Measurements from ENCODE around the gene MCAM. TPM values are rescaled to one million over a fixed set of nuclear protein-coding genes. Genes with fewer than 3 reads are reported as not detected.

MCAM gene
- total and polyA plus RNA-seq, 10 of the 15 experiments (the other 5 are each of a cell fraction or from before 2014, with no cell fraction given): 3.1 to 19.7 (median 9.3) TPM

DNA sequence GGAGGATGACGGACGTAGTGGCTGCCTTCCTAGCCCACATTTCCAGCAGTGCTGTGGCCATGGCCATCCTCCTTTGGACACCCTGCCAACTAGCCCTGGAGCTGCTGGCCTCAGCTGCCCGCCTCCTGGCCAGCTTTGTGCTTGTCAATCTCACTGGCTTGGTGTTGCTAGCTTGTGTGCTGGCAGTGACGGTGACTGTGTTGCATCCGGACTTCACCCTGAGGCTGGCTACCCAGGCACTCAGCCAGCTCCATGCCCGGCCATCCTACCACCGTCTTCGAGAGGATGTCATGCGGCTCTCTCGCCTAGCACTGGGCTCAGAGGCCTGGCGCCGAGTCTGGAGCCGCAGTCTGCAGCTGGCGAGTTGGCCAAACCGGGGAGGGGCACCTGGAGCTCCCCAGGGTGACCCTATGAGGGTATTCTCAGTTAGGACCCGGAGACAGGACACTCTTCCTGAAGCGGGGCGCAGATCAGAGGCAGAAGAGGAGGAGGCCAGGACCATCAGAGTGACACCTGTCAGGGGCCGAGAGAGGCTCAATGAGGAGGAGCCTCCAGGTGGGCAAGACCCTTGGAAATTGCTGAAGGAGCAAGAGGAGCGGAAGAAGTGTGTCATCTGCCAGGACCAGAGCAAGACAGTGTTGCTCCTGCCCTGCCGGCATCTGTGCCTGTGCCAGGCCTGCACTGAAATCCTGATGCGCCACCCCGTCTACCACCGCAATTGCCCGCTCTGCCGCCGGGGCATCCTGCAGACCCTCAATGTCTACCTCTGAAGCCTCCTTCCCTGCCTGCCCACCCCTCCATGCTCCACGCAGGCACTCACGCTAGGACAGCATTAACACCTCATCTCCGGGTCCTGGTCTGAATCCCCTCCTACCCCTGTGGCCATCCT, 19.0 kb upstream of the MCAM start:
- no TSS peak for BruUV-seq (replicated peaks)
- Histone ChIP-seq H3K9me3 (replicated peaks; ENCODE audit: control insufficient read depth, insufficient read depth, low read length) (no peaks in the 10 kb centered on the region), H3K4me1 (ENCODE audit: control insufficient read depth, insufficient read depth, low read length) (peaks cover 12% of the 10 kb centered on the region), H3K79me2 (ENCODE audit: control insufficient read depth, insufficient read depth, low read length) (peaks cover 13% of the 10 kb centered on the region), H4K20me1 (ENCODE audit: control insufficient read depth, insufficient read depth) (no peaks in the 10 kb centered on the region), H3K27me3 (replicated peaks in 1 of 2; ENCODE audit: control insufficient read depth in 2 of 2, insufficient read depth in 2 of 2, low read length in 1 of 2) (peaks cover 0 to 4% of the 10 kb centered on the region in 2 experiments), H3K4me2 (ENCODE audit: control insufficient read depth, insufficient read depth) (peak overlapping the region; percentile 98), H3K9ac (ENCODE audit: control insufficient read depth, insufficient read depth, low read length) (no peak overlapping the region), H2AFZ (ENCODE audit: control insufficient read depth, low read depth, low read length) (no peak overlapping the region), H3K4me3 (peak overlapping the region; percentile 91), H3K27ac (ENCODE audit: control insufficient read depth, insufficient read depth) (no peak overlapping the region), H3K36me3 (ENCODE audit: control insufficient read depth in 2 of 2, insufficient read depth in 2 of 2, low read length in 1 of 2) (no peaks in the 10 kb centered on the region)
- ChIA-PET SMC1A (ENCODE audit: uncharacterized antibody, unreplicated experiment) (interaction anchor here (0.8 kb wide), 1 partner anchor 12 kb away, joined by 3 read pairs; no protein-coding TSS in a partner anchor), POLR2A (no interaction called here), CTCF (interaction anchor here (2.7 to 6.1 kb wide), 3 partner anchors 13 to 17 kb away, joined by 11 to 88 read pairs (median 58); no protein-coding TSS in a partner anchor), RAD21 (ENCODE audit: unreplicated experiment) (interaction anchor here (0.6 kb wide), 1 partner anchor 141 kb away, joined by 3 read pairs; no protein-coding TSS in a partner anchor)
- intact Hi-C loops (cut with micrococcal nuclease; ENCODE audit: unreplicated experiment): loop anchor here (5.0 kb wide), 2 partner anchors 136 to 269 kb away; partner anchors contain the start of gene VPS11
- DNase-seq (ENCODE audit: low read depth, low spot score) (no peak), ATAC-seq (no peak), FAIRE-seq (no peak)
- TF ChIP-seq CREM (IDR thresholded peaks at IDR 0.05; ENCODE audit: low read depth): no peak
- TF ChIP-seq E2F4 (IDR thresholded peaks at IDR 0.05; ENCODE audit: low read depth, low read length): no peak
- TF ChIP-seq CBX3 (IDR thresholded peaks at IDR 0.05; ENCODE audit: borderline replicate concordance, low read depth): no peak
- TF ChIP-seq KDM1A (IDR thresholded peaks at IDR 0.05; ENCODE audit: borderline replicate concordance): no peak
- TF ChIP-seq, protein P1, sequence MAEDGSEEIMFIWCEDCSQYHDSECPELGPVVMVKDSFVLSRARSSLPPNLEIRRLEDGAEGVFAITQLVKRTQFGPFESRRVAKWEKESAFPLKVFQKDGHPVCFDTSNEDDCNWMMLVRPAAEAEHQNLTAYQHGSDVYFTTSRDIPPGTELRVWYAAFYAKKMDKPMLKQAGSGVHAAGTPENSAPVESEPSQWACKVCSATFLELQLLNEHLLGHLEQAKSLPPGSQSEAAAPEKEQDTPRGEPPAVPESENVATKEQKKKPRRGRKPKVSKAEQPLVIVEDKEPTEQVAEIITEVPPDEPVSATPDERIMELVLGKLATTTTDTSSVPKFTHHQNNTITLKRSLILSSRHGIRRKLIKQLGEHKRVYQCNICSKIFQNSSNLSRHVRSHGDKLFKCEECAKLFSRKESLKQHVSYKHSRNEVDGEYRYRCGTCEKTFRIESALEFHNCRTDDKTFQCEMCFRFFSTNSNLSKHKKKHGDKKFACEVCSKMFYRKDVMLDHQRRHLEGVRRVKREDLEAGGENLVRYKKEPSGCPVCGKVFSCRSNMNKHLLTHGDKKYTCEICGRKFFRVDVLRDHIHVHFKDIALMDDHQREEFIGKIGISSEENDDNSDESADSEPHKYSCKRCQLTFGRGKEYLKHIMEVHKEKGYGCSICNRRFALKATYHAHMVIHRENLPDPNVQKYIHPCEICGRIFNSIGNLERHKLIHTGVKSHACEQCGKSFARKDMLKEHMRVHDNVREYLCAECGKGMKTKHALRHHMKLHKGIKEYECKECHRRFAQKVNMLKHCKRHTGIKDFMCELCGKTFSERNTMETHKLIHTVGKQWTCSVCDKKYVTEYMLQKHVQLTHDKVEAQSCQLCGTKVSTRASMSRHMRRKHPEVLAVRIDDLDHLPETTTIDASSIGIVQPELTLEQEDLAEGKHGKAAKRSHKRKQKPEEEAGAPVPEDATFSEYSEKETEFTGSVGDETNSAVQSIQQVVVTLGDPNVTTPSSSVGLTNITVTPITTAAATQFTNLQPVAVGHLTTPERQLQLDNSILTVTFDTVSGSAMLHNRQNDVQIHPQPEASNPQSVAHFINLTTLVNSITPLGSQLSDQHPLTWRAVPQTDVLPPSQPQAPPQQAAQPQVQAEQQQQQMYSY (CRISPR knock-in tag; IDR thresholded peaks at IDR 0.05): no peak
- TF ChIP-seq NBN (IDR thresholded peaks at IDR 0.05): no peak
- TF ChIP-seq NR2C2 (IDR thresholded peaks at IDR 0.05; ENCODE audit: borderline replicate concordance, control insufficient read depth, insufficient read length, low read depth): no peak
- no peak for TF ChIP-seq POU2F2 (IDR thresholded peaks at IDR 0.05; ENCODE audit: borderline replicate concordance, low read depth, low read length)
- TF ChIP-seq BMI1 (IDR thresholded peaks at IDR 0.05; ENCODE audit: borderline replicate concordance): no peak
- in situ Hi-C loops (cut with MboI): no loop called here
- 96% methylated on average over 30 of the region's 30 CpGs for WGBS (ENCODE audit: insufficient coverage, insufficient replicate concordance, low lambda C conversion rate, missing lambda C conversion rate)

Data from GM12878 (cell line).